B cell (primary cell): ENCODE measurements around the gene RNF166. TPM values are rescaled to one million over a fixed set of nuclear protein-coding genes. Genes with fewer than 3 reads are reported as not detected.

Experiments used
- ATAC-seq: fragments of 200-7000 bp; cut with Tn5 transposase; one replicate; pipeline ENCODE4 v1.10.0; 2021; ENCODE audit warnings: low read depth, mild to moderate bottlenecking, moderate number of reproducible peaks, moderate library complexity
- CTCF ChIA-PET: fragments of 350-600 bp; sonication (Branson Sonifier 250); formaldehyde crosslinking; loops from one replicate; lab custom pipeline; 2021; ENCODE audit warnings: antibody characterized with exemption, inconsistent platforms; lab: Charles Lee
- POLR2A ChIA-PET: fragments of 350-600 bp; sonication (Branson Sonifier 250); formaldehyde crosslinking; loops from one replicate; lab custom pipeline; 2021; ENCODE audit warnings: antibody characterized with exemption; lab: Charles Lee
- DNase-seq: peaks from one replicate; pipeline ENCODE4 v3.0.0; 2013
- H2AFZ ChIP-seq: 2 replicates; pipeline ENCODE4 v1.6.1; 2012; ENCODE audit warnings: mild to moderate bottlenecking, low read depth, low read length; ENCODE audit not compliant: insufficient read depth, poor library complexity, severe bottlenecking
- H3K27ac ChIP-seq, 2 donors: 1 replicate in 1 of 2; 2 replicates in 1 of 2; pipeline ENCODE4 v1.5.1; 2012 to 2013; ENCODE audit warnings: low read length in 2 of 2, mild to moderate bottlenecking in 2 of 2, moderate library complexity in 1 of 2
- H3K27me3 ChIP-seq, 4 experiments: fragments of 200-600 bp in 1 of 4; sonication (generic) in 1 of 4; replicated peaks in 1 of 4; 1 replicate in 2 of 4; 2 replicates in 2 of 4; pipeline versions ENCODE4 v1.6.1 to v1.7.0; 2013 to 2016; ENCODE audit warnings: low read length in 3 of 4, mild to moderate bottlenecking in 2 of 4, mixed read lengths in 1 of 4, moderate library complexity in 1 of 4; ENCODE audit not compliant: insufficient read depth in 4 of 4, control insufficient read depth in 3 of 4; ENCODE audit errors: control extremely low read depth in 1 of 4
- H3K36me3 ChIP-seq, 2 experiments: replicated peaks in 1 of 2; 1 replicate in 1 of 2; 2 replicates in 1 of 2; pipeline versions ENCODE4 v1.6.1 to v1.7.1; 2013; ENCODE audit warnings: low read length in 1 of 2; ENCODE audit not compliant: insufficient read depth in 2 of 2, control insufficient read depth in 1 of 2; ENCODE audit errors: control extremely low read depth in 1 of 2, extremely low read depth in 1 of 2
- H3K4me1 ChIP-seq, 2 donors: fragments of 200-600 bp in 1 of 2; sonication (generic) in 1 of 2; 1 replicate in 1 of 2; 2 replicates in 1 of 2; pipeline versions ENCODE4 v1.5.1 to v1.6.1; 2013 to 2017; ENCODE audit warnings: low read length in 2 of 2; ENCODE audit not compliant: control insufficient read depth in 2 of 2, insufficient read depth in 2 of 2
- H3K4me2 ChIP-seq: replicated peaks from 2 replicates; pipeline ENCODE3; 2012; ENCODE audit warnings: mild to moderate bottlenecking, low read depth, low read length; ENCODE audit not compliant: poor library complexity, severe bottlenecking
- H3K4me3 ChIP-seq, 5 experiments: fragments of 200-600 bp in 1 of 5; sonication (generic) in 1 of 5; 1 replicate in 3 of 5; 2 replicates in 2 of 5; pipeline versions ENCODE4 v1.5.1 to v1.7.0; 2011 to 2016; ENCODE audit warnings: low read length in 4 of 5, mild to moderate bottlenecking in 4 of 5, low read depth in 2 of 5, control low read depth in 1 of 5, moderate library complexity in 1 of 5; ENCODE audit not compliant: insufficient read depth in 1 of 5; ENCODE audit errors: control extremely low read depth in 1 of 5, extremely low read depth in 1 of 5
- H3K79me2 ChIP-seq: fragments of 200-600 bp; sonication (generic); one replicate; pipeline ENCODE4 v1.6.0; 2016; ENCODE audit warnings: low read length; ENCODE audit not compliant: control insufficient read depth, insufficient read depth
- H3K9ac ChIP-seq: fragments of 200-600 bp; sonication (generic); 2 replicates; pipeline ENCODE4 v1.6.1; 2017; ENCODE audit warnings: mild to moderate bottlenecking, low read length, moderate library complexity
- H3K9me3 ChIP-seq, 3 donors: one replicate each; pipeline versions ENCODE4 v1.6.1 to v1.7.1; 2013; ENCODE audit warnings: low read length in 2 of 3; ENCODE audit not compliant: control insufficient read depth in 2 of 3, insufficient read depth in 1 of 3; ENCODE audit errors: control extremely low read depth in 1 of 3
- H4K20me1 ChIP-seq: 2 replicates; pipeline ENCODE4 v1.6.0; 2012; ENCODE audit warnings: mild to moderate bottlenecking, low read length; ENCODE audit not compliant: insufficient read depth, control insufficient read depth, poor library complexity, severe bottlenecking
- H3K27ac Mint-ChIP-seq: one replicate; pipeline ENCODE4 v1.8.0; 2021; ENCODE audit warnings: mixed read lengths
- H3K27me3 Mint-ChIP-seq: one replicate; pipeline ENCODE4 v1.8.0; 2021; ENCODE audit warnings: mixed read lengths
- H3K4me1 Mint-ChIP-seq: one replicate; pipeline ENCODE4 v1.8.0; 2021; ENCODE audit warnings: mixed read lengths
- H3K4me3 Mint-ChIP-seq: one replicate; pipeline ENCODE4 v1.8.0; 2021; ENCODE audit warnings: mixed read lengths
- H3K9me3 Mint-ChIP-seq: one replicate; pipeline ENCODE4 v1.8.0; 2022; ENCODE audit warnings: mixed read lengths; ENCODE audit not compliant: insufficient read depth
- CTCF ChIP-seq: fragments of 200-600 bp; IDR thresholded peaks from one replicate; pipeline ENCODE4 v1.8.0; 2022; ENCODE audit warnings: antibody characterized with exemption, mild to moderate bottlenecking
- EZH2 ChIP-seq: IDR thresholded peaks from 2 replicates; pipeline ENCODE4 v1.6.1; 2012; ENCODE audit warnings: borderline replicate concordance, low read depth, mild to moderate bottlenecking, moderate library complexity, low read length; ENCODE audit not compliant: insufficient read depth, poor library complexity, severe bottlenecking
- WGBS: methylation state at CpG from one replicate; pipeline ENCODE4 v1.1.5; 2013; ENCODE audit warnings: missing lambda C conversion rate; ENCODE audit not compliant: insufficient coverage; 5-methylcytosine and 5-hydroxymethylcytosine counted together
- intact Hi-C: fragments of 100-400 bp; cut with micrococcal nuclease; formaldehyde crosslinking; loops from one replicate; pipeline ENCODE4 v1.10.0; 2022
- polyA plus RNA-seq: library from polyadenylated mRNA; depleted of rRNA; stranded (reverse); fragments of >200 nt; gene quantifications from 2 replicates; pipeline ENCODE4 v1.2.3, GENCODE V29; 2012
- total RNA-seq, 2 donors: library from RNA; stranded (reverse); fragments of 120-200 nt in 1 of 2; gene quantifications; 1 replicate in 1 of 2; 2 replicates in 1 of 2; pipeline versions ENCODE4 v1.2.3 to v1.2.4, GENCODE V29; 2013 to 2022

RNF166 gene
- total and polyA plus RNA-seq, 2 donors (not counting 1 experiment from before 2014, with no cell fraction given) = 64.1 to 65.0 TPM

- H3K27ac ChIP-seq = no peak overlapping the region
- no peak overlapping the region for H3K27ac Mint-ChIP-seq
- intact Hi-C loops = no loop called here
- H3K9me3 Mint-ChIP-seq = no peaks in the 10 kb centered on the region
- no peak overlapping the region for H3K4me3 Mint-ChIP-seq
- no peak overlapping the region for H2AFZ ChIP-seq
- POLR2A ChIA-PET = interaction anchor here (0.6 kb wide), 1 partner anchor 125 kb away, joined by 3 read pairs; no protein-coding TSS in a partner anchor
- WGBS = over 99% methylated on average over 25 of the region's 25 CpGs
- H3K4me1 ChIP-seq = peaks cover 17 to 25% of the 10 kb centered on the region in 2 donors
- H3K27me3 ChIP-seq = no peaks in the 10 kb centered on the region
- H3K4me1 Mint-ChIP-seq = peaks cover 24% of the 10 kb centered on the region
- no peak overlapping the region for H3K4me3 ChIP-seq
- H4K20me1 ChIP-seq = no peaks in the 10 kb centered on the region
- H3K36me3 ChIP-seq = peaks cover 0 to 14% of the 10 kb centered on the region in 2 experiments
- TF ChIP-seq CTCF = no peak
- no peak for TF ChIP-seq EZH2
- H3K27me3 Mint-ChIP-seq = no peaks in the 10 kb centered on the region
- H3K9me3 ChIP-seq = no peaks in the 10 kb centered on the region
- ATAC-seq (no peak), DNase-seq (no peak)
- peaks cover 66% of the 10 kb centered on the region for H3K79me2 ChIP-seq
- no peak overlapping the region for H3K9ac ChIP-seq
- no peak overlapping the region for H3K4me2 ChIP-seq
- CTCF ChIA-PET = no interaction called here
Measured at GRCh38 chr16:88659160-88659559, 47.0 kb downstream of the RNF166 start.

DNA sequence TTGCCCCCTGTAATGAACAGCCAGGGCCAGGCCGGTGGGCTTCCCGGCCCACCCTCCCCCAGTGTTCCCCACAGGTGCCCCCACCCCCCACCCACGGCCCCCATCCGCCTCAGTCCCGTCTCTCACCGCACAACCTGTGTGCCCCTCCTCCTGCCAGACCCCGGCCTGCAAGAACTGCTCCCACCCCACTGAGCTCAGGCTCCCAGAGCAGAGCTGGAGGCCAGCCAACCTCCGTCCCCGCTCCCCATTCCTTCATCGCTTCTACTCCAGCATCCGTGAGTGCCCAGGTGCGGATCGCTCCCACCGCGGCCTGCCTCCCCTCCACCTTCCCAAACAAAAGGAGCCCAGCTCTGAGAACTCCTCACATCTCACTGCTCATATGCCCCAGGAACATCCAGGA is 47.5 kb downstream of the RNF166 start:
- ATAC-seq (no peak), DNase-seq (no peak)
- Histone ChIP-seq H3K36me3 (peaks cover 0 to 14% of the 10 kb centered on the region in 2 experiments), H3K4me2 (no peak overlapping the region), H4K20me1 (no peaks in the 10 kb centered on the region), H3K27ac (no peak overlapping the region), H3K79me2 (peaks cover 62% of the 10 kb centered on the region), H3K4me1 (peaks cover 13 to 20% of the 10 kb centered on the region in 2 donors), H2AFZ (no peak overlapping the region), H3K27me3 (no peaks in the 10 kb centered on the region), H3K9ac (no peak overlapping the region), H3K9me3 (no peaks in the 10 kb centered on the region), H3K4me3 (no peak overlapping the region)
- ChIA-PET CTCF (no interaction called here), POLR2A (interaction anchor here (0.6 kb wide), 1 partner anchor 125 kb away, joined by 3 read pairs; no protein-coding TSS in a partner anchor)
- Mint-ChIP-seq H3K4me1 (peaks cover 21% of the 10 kb centered on the region), H3K9me3 (no peaks in the 10 kb centered on the region), H3K4me3 (no peak overlapping the region), H3K27ac (peak overlapping the region; percentile 32), H3K27me3 (no peaks in the 10 kb centered on the region)
- no peak for TF ChIP-seq EZH2
- TF ChIP-seq CTCF = no peak
- intact Hi-C loops = no loop called here
- 94% methylated on average over 12 of the region's 15 CpGs for WGBS
